HG03457 (cell line): Measurements from ENCODE around the gene BMPR1A.
"Not testable (repeated sequence)": the region's sequence is repeated elsewhere in the genome, so short reads cannot be mapped to it uniquely, and the experiment has no call there.

Source experiments
- ATAC-seq: cut with Tn5 transposase; IDR thresholded peaks from one replicate; pipeline ENCODE4 v1.9.1; 2021; ENCODE audit warnings: moderate number of reproducible peaks; ENCODE audit not compliant: unreplicated experiment

The BMPR1A gene

GRCh38 chr10:86837663-86838062 lies 81.2 kb downstream of the BMPR1A start:
- ATAC-seq: no peak

GRCh38 chr10:86840498-86840897 lies 84.1 kb downstream of the BMPR1A start:
- no peak for ATAC-seq

DNA sequence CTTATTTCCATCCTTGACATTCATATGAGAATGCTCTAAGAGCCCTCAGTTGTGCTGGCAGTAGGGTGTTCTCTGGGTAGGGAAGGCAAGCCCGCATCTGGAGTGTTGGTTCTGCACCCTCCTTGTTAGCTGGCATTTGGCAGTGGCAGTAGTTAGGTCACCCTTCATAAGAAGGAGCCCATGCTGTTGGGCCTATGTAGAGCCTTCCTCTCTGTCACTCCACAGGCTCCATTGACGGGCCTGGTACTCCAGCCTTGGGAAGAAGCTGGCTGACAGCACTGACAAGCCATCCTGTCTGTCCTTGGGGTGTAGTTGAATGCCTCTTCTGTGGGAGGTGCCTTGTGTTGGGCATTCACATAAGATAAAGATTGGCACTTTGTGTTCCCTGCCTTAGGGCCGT lies 89.7 kb downstream of the BMPR1A start:
- ATAC-seq: no peak

- ATAC-seq: no peak
These were observed 92.3 kb downstream of the BMPR1A start for GRCh38 chr10:86848747-86849146.

- no peak for ATAC-seq
These were observed 92.9 kb downstream of the BMPR1A start for GRCh38 chr10:86849181-86849894.

- no peak for ATAC-seq
These were observed 94.1 kb downstream of the BMPR1A start for GRCh38 chr10:86850481-86850880.

- ATAC-seq: no peak
These were observed 95.1 kb downstream of the BMPR1A start for GRCh38 chr10:86851328-86852207.

GRCh38 chr10:86853582-86853981 lies 97.2 kb downstream of the BMPR1A start:
- ATAC-seq: not testable (repeated sequence)

GRCh38 chr10:86855513-86855912 lies 99.1 kb downstream of the BMPR1A start:
- ATAC-seq: no peak

DNA sequence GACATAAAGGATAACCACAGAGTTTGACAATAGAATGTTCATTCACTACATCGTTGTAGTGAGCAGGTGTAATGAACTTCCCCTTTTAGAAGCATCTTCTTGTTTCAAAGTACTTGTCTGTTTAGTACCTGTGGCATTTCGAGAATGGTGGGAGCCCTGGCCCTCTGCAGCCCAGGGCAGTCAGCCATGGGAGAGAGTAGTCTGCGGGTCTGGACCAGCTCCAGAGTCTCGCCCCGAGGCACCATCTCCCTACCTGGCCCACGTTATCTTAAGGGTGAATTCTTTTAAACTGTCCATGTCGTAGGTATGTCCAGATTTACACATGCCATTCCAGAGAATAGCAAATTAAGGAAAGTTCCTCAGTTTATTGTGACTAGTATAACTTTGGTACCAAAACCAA lies 99.7 kb downstream of the BMPR1A start:
- no peak for ATAC-seq

GRCh38 chr10:86857128-86857721 lies 100.8 kb downstream of the BMPR1A start:
- no peak for ATAC-seq

- no peak for ATAC-seq
These were observed 101.6 kb downstream of the BMPR1A start for GRCh38 chr10:86858011-86858410.

GRCh38 chr10:86861351-86861750 lies 104.9 kb downstream of the BMPR1A start:
- ATAC-seq: no peak

- no peak for ATAC-seq
These were observed 106.0 kb downstream of the BMPR1A start for GRCh38 chr10:86862373-86862772.

DNA sequence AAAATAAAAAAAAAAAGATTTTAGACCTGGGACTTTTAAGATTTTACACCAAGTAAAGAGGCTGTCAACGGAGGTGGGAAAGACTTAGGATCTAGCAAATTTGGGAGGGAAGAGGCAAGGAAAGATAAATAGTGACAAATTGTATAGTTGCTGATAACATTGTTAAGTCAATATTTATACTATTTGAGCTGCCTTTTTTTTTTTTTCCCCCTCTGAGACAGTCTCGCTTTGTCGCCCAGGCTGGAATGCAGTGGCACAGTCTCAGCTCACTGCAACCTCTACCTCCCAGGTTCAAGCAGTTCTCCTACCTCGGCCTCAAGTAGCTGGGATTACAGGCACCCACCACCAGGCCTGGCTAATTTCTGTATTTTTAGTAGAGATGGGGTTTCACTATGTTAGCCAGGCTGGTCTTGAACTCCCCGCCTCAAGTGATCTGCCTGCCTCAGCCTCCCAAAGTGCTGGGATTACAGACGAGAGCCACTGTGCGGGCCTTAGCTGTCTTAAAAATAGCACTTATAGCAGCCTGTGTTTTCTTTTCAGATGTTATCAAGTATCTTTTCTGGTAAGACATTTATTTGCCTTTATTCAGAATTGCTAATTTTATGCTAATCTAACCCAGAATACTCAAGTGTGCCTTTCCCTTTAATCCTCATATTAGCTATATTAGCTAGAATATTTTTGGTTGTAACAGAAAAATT lies 106.5 kb downstream of the BMPR1A start:
- ATAC-seq: no peak

DNA sequence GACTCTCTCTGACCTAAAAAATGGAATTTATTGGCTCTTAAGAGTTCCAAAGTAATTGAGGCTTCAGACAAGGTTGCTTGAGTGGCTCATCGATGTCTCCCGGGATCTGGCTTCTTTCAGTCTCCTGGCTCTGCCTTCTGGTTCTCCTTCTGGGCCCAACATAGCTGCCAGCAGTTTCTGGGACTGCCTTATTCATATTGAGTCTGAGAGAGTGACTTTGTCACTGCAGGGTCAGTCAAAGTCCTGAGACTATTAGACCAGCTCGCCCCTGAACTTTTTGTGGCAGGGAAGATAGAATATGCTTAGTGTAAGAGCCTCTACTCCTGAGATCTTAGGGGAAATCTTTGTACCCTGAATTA lies 107.0 kb downstream of the BMPR1A start:
- ATAC-seq: no peak

DNA sequence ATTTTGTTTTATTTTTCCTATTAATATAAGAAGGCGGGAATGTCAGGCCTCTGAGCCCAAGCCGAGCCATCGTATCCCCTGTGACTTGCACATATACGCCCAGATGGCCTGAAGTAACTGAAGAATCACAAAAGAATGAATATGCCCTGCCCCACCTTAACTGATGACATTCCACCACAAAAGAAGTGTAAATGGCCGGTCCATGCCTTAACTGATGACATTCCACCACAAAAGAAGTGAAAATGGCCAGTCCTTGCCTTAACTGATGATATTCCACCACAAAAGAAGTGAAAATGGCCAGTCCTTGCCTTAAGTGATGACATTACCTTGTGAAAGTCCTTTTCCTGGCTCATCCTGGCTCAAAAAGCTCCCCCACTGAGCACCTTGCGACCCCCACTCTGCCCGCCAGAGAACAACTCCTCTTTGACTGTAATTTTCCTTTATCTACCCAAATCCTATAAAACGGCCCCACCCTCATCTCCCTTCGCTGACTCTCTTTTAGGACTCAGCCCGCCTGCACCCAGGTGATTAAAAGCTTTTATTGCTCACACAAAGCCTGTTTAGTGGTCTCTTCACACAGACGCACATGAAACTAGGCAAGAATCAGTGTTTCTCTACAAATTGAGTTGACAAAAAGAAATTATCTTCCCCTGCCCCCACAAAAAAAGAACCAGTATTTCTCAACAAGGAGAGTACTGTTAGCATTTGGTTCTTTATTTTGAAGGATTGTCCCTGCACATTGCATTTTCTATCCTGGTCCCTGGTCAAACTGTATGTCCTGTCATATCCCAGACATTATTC lies 108.8 kb downstream of the BMPR1A start:
- ATAC-seq: not testable (repeated sequence)

- no peak for ATAC-seq
These were observed 110.7 kb downstream of the BMPR1A start for GRCh38 chr10:86867149-86867548.

DNA sequence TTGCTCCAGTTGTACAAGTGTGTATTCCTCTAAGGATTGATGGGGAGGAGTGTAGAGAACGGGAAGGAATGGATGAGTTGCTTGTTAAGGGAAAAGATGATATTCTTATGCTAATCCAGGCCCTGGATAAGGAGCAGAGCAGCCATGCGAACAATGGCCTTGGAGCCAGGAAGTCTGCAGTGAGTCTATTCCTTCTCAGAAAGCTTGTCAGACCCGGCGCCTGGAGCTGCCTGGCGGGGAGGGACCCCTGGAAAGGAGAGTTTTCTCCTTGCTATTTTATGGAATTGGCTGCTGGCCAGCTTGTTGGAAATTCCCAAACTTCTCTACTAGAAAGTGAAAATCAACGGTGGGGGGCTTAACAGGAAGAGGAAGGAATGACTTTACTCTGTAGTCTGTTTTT lies 111.9 kb downstream of the BMPR1A start:
- no peak for ATAC-seq

GRCh38 chr10:86870679-86871078 lies 114.3 kb downstream of the BMPR1A start:
- no peak for ATAC-seq
